Mucosa of rectum (tissue), 2 donors: ENCODE measurements around the gene IL1RAPL2.

Experiments
- H3K27ac ChIP-seq, 2 donors: one replicate each; pipeline ENCODE4 v1.7.0; 2013; ENCODE audit warnings: inconsistent platforms in 2 of 2, low read depth in 2 of 2, low read length in 2 of 2
- H3K27me3 ChIP-seq, 2 donors: one replicate each; pipeline ENCODE4 v1.7.0; 2013; ENCODE audit warnings: low read length in 2 of 2; ENCODE audit not compliant: control insufficient read depth in 2 of 2, insufficient read depth in 2 of 2
- H3K36me3 ChIP-seq, 2 donors: one replicate each; pipeline ENCODE4 v1.7.0; 2013; ENCODE audit warnings: low read length in 2 of 2; ENCODE audit not compliant: control insufficient read depth in 2 of 2, insufficient read depth in 2 of 2
- H3K4me1 ChIP-seq, 2 donors: one replicate each; pipeline ENCODE4 v1.7.0; 2013; ENCODE audit warnings: low read length in 2 of 2, mild to moderate bottlenecking in 1 of 2; ENCODE audit not compliant: control insufficient read depth in 2 of 2, insufficient read depth in 2 of 2
- H3K4me3 ChIP-seq, 2 donors: one replicate each; pipeline ENCODE4 v1.7.0; 2013; ENCODE audit warnings: low read length in 2 of 2
- H3K9ac ChIP-seq, 2 donors: one replicate each; pipeline ENCODE4 v1.7.0; 2013; ENCODE audit warnings: low read length in 2 of 2, low read depth in 1 of 2, mild to moderate bottlenecking in 1 of 2
- H3K9me3 ChIP-seq, 2 donors: one replicate each; pipeline ENCODE4 v1.7.0; 2013; ENCODE audit warnings: low read length in 2 of 2; ENCODE audit not compliant: control insufficient read depth in 2 of 2
- donor health status: healthy.
- donor health status: Normal muscosa, but diverticular disease.

IL1RAPL2 gene

GRCh38 chrX:105715746-105716145, 1149.7 kb downstream of the IL1RAPL2 start:
- H3K27me3 ChIP-seq: no peaks in the 10 kb centered on the region
- H3K9ac ChIP-seq: no peak overlapping the region
- H3K4me3 ChIP-seq: no peak overlapping the region
- H3K27ac ChIP-seq: no peak overlapping the region
- no peaks in the 10 kb centered on the region for H3K36me3 ChIP-seq
- no peaks in the 10 kb centered on the region for H3K9me3 ChIP-seq
- no peaks in the 10 kb centered on the region for H3K4me1 ChIP-seq

- no peak overlapping the region for H3K9ac ChIP-seq
- H3K27me3 ChIP-seq: no peaks in the 10 kb centered on the region
- no peak overlapping the region for H3K27ac ChIP-seq
- H3K9me3 ChIP-seq: no peaks in the 10 kb centered on the region
- H3K36me3 ChIP-seq: no peaks in the 10 kb centered on the region
- H3K4me3 ChIP-seq: no peak overlapping the region
- no peaks in the 10 kb centered on the region for H3K4me1 ChIP-seq
Observed at GRCh38 chrX:105723966-105724735, 1158.2 kb downstream of the IL1RAPL2 start.

DNA sequence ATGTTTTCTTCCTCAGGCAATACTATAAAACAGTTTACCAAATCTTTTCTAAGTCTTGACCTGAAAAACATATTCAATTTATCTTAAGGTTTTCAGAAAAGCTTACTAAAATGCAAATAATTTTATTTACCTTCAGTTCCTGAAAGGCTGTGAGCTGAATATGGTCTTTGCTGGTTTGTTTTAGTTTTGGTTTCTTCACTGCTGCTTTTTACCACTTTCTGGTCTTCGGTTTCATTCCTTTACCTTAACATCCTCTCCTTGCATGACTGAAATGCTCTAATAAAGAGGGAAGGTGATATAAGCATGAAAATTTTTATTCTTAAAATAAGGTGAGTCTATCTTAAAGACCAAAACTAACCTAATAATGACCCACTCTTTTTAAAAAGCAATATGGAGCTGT, 1159.2 kb downstream of the IL1RAPL2 start:
- Histone ChIP-seq H3K4me3 (no peak overlapping the region), H3K36me3 (no peaks in the 10 kb centered on the region), H3K27me3 (no peaks in the 10 kb centered on the region), H3K9ac (no peak overlapping the region), H3K9me3 (no peaks in the 10 kb centered on the region), H3K27ac (no peak overlapping the region), H3K4me1 (no peaks in the 10 kb centered on the region)

- Histone ChIP-seq H3K9ac (no peak overlapping the region), H3K36me3 (no peaks in the 10 kb centered on the region), H3K27ac (no peak overlapping the region), H3K27me3 (no peaks in the 10 kb centered on the region), H3K9me3 (no peaks in the 10 kb centered on the region), H3K4me3 (no peak overlapping the region), H3K4me1 (no peaks in the 10 kb centered on the region)
Observed at GRCh38 chrX:105738162-105738561, 1172.2 kb downstream of the IL1RAPL2 start.

GRCh38 chrX:105744291-105744690, 1178.3 kb downstream of the IL1RAPL2 start:
- Histone ChIP-seq H3K9ac (no peak overlapping the region), H3K27me3 (no peaks in the 10 kb centered on the region), H3K9me3 (no peaks in the 10 kb centered on the region), H3K4me1 (no peaks in the 10 kb centered on the region), H3K36me3 (no peaks in the 10 kb centered on the region), H3K27ac (no peak overlapping the region), H3K4me3 (no peak overlapping the region)

DNA sequence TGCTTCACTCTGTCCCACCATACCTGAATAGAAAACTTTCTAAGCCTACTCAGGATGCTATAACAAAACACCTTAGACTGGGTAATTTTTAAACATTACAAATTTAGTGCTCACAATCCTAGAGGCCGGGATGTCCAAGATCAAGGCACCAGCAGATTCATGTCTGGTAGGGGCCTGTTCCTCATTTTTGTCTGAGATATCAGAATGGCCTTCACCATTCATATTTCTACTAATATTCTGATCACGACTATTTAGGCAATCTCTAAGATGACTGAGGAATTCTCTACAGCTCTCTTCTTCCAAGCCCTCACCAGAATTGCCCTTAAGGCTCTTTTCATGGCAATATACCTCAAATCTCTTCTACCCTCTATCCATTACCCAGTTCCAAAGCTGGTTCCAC, 1178.9 kb downstream of the IL1RAPL2 start:
- Histone ChIP-seq H3K9me3 (no peaks in the 10 kb centered on the region), H3K4me1 (no peaks in the 10 kb centered on the region), H3K4me3 (no peak overlapping the region), H3K9ac (no peak overlapping the region), H3K27ac (no peak overlapping the region), H3K27me3 (no peaks in the 10 kb centered on the region), H3K36me3 (no peaks in the 10 kb centered on the region)

DNA sequence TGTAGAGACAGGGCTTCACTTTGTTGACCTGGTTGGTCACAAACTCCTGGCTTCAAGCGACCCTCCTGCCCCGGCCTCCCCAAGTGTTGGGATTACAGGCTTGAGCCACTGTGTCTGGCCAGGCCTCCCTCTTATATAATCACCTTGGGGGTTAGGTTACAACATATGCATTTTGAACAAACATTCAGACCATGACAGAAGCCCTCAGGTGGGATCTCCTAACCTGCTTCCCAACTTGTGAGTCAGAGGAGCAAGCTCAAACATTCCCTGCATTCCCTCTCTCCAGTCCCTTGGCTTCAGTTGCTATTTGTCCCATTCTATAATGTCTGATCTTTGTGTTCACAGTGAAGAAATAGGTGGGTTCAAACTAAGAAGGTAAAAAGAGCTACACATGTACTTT, 1179.9 kb downstream of the IL1RAPL2 start:
- Histone ChIP-seq H3K27me3 (no peaks in the 10 kb centered on the region), H3K36me3 (no peaks in the 10 kb centered on the region), H3K4me3 (no peak overlapping the region), H3K4me1 (no peaks in the 10 kb centered on the region), H3K9ac (no peak overlapping the region), H3K27ac (no peak overlapping the region), H3K9me3 (no peaks in the 10 kb centered on the region)

GRCh38 chrX:105752338-105752956, 1186.4 kb downstream of the IL1RAPL2 start:
- no peak overlapping the region for H3K27ac ChIP-seq

DNA sequence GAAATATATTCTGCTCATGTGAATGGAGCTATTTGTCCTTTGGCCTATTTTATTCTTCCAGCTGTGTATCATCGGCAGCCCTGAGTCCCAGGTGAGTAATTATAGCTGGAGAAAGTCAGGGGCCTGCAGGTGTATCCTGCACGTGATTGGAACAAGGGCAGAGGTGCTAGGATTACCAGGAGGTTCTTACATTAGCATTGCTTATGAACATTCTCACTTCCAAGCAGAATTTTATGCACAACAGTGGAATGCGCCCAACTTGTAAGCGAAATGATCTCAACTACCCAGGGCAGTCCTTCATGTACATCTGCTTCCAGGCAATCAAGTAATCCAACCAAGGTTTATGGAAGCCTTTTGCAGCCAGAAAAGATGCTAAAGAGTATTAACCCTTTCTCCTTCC, 1187.4 kb downstream of the IL1RAPL2 start:
- Histone ChIP-seq H3K9ac (no peak overlapping the region), H3K36me3 (no peaks in the 10 kb centered on the region), H3K27me3 (no peaks in the 10 kb centered on the region), H3K4me1 (no peaks in the 10 kb centered on the region), H3K4me3 (no peak overlapping the region), H3K9me3 (no peaks in the 10 kb centered on the region), H3K27ac (no peak overlapping the region)

More at GRCh38 chrX:105752338-105752956, 1186.4 kb downstream of the IL1RAPL2 start:
- Histone ChIP-seq H3K4me3 (no peak overlapping the region), H3K36me3 (no peaks in the 10 kb centered on the region), H3K27me3 (no peaks in the 10 kb centered on the region), H3K4me1 (no peaks in the 10 kb centered on the region), H3K9me3 (no peaks in the 10 kb centered on the region), H3K9ac (no peak overlapping the region)

- Histone ChIP-seq H3K9me3 (no peaks in the 10 kb centered on the region), H3K36me3 (no peaks in the 10 kb centered on the region), H3K4me1 (no peaks in the 10 kb centered on the region), H3K27me3 (no peaks in the 10 kb centered on the region), H3K4me3 (no peak overlapping the region), H3K9ac (no peak overlapping the region), H3K27ac (no peak overlapping the region)
Observed at GRCh38 chrX:105754286-105754964, 1188.4 kb downstream of the IL1RAPL2 start.
